ENCODE measurements around the gene CREB5. TPM values are rescaled to one million over a fixed set of nuclear protein-coding genes. Genes with fewer than 3 reads are reported as not detected.

The CREB5 gene
- total RNA-seq, 4 donors from 2014 or later, result 0.90 to 10.1 (median 4.9) TPM

DNA sequence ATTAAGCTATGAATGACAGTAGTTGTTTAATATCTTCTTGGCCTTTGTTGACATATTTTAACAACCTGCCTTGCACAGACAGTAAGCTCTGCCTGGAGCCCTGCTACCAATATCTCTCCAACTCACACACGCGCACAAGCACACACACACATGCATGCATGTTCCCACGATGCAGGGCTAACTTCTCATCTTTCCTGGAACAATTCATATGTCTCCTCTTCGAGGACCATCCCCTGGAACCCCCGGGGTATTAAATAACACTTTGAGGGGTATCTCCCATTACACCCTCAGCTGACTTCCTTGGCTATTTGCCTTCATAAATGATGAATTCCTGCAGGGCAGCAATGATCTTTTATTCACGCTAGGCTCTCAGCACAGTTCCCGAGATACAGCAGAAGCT lies 287.8 kb downstream of the CREB5 start:
- TF ChIP-seq POLR2A (IDR thresholded peaks at IDR 0.05), result no peak
- TF ChIP-seq, protein P1, sequence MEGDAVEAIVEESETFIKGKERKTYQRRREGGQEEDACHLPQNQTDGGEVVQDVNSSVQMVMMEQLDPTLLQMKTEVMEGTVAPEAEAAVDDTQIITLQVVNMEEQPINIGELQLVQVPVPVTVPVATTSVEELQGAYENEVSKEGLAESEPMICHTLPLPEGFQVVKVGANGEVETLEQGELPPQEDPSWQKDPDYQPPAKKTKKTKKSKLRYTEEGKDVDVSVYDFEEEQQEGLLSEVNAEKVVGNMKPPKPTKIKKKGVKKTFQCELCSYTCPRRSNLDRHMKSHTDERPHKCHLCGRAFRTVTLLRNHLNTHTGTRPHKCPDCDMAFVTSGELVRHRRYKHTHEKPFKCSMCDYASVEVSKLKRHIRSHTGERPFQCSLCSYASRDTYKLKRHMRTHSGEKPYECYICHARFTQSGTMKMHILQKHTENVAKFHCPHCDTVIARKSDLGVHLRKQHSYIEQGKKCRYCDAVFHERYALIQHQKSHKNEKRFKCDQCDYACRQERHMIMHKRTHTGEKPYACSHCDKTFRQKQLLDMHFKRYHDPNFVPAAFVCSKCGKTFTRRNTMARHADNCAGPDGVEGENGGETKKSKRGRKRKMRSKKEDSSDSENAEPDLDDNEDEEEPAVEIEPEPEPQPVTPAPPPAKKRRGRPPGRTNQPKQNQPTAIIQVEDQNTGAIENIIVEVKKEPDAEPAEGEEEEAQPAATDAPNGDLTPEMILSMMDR (IDR thresholded peaks at IDR 0.05 in 4 of 5, conservative IDR thresholded peaks at IDR 0.05 in 1 of 5), result no peak
- H3K9me3 ChIP-seq, result no peaks in the 10 kb centered on the region
- DNase-seq, result no peak
- in situ Hi-C loops (cut with MboI; ENCODE audit: low sequenced_read_pairs in 4 of 4) (no loop called here), intact Hi-C loops (cut with DNase I; ENCODE audit: low total_unique reads) (no loop called here)
- peak overlapping the region in 3 of 4 donors; percentile 28 to 54 (median 28) for H3K27ac ChIP-seq
- H3K27me3 ChIP-seq, result no peaks in the 10 kb centered on the region
- H3K36me3 ChIP-seq, result no peaks in the 10 kb centered on the region
- ATAC-seq, result no peak
- H3K4me1 ChIP-seq, result peaks cover 44 to 59% of the 10 kb centered on the region in 2 donors
- peak overlapping the region in 1 of 4 donors; percentile 8 for H3K4me3 ChIP-seq

DNA sequence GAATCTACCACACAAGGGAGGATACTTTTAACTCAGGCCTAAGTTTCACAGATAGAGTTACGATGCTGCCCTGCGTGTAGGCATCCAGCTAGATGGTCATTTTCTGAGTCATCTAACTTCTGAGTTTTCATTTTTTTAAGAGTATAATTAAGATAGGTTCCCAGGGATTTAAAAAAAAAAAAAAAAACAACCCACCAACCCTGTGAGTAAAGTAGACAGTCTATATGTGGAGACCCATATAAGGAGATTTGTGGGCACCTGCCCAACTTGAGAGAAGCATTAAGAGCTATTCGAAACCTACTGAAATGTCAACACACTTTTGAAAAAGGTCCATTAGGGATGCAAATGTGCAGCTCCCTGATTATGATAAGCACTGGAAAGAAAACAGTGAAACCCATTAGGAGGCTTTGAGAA lies 288.5 kb downstream of the CREB5 start:
- peak in 1 of 2 donors; percentile 59 for ATAC-seq
- Histone ChIP-seq H3K27me3 (no peaks in the 10 kb centered on the region), H3K27ac (peak overlapping the region; percentile 28 to 54 (median 40)), H3K9me3 (no peaks in the 10 kb centered on the region), H3K4me1 (peaks cover 44 to 53% of the 10 kb centered on the region in 2 donors), H3K4me3 (peak overlapping the region in 1 of 4 donors; percentile 8), H3K36me3 (no peaks in the 10 kb centered on the region)
- no peak for TF ChIP-seq POLR2A (IDR thresholded peaks at IDR 0.05)
- TF ChIP-seq, protein P1 (IDR thresholded peaks at IDR 0.05 in 4 of 5, conservative IDR thresholded peaks at IDR 0.05 in 1 of 5), result no peak
- in situ Hi-C loops (cut with MboI; ENCODE audit: low sequenced_read_pairs in 4 of 4), result no loop called here
- DNase-seq, result no peak
- intact Hi-C loops (cut with DNase I; ENCODE audit: low total_unique reads), result no loop called here

DNA sequence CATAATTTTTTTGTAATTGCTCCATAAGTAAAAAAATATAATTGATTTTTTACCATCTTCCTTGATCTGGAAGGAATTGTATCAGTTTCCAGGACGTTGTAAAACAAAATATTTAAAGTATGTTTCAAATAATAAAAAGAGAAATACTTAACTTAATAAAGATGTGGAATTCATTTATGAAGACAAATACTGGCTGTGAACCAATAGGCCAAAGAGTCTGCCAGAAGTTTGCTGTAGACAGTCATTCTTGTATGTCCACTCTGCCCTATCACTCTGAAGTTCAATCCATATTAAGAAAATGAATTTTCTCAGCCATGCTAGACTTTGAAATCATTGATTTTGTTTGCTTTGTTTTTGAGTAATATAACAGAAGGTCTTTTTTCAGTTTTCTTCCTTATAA lies 289.4 kb downstream of the CREB5 start:
- DNase-seq (no peak), ATAC-seq (no peak)
- no peak overlapping the region for H3K27ac ChIP-seq
- TF ChIP-seq, protein P1 (IDR thresholded peaks at IDR 0.05 in 4 of 5, conservative IDR thresholded peaks at IDR 0.05 in 1 of 5), result no peak
- TF ChIP-seq POLR2A (IDR thresholded peaks at IDR 0.05), result no peak
- in situ Hi-C loops (cut with MboI; ENCODE audit: low sequenced_read_pairs in 4 of 4) (no loop called here), intact Hi-C loops (cut with DNase I; ENCODE audit: low total_unique reads) (no loop called here)
- no peaks in the 10 kb centered on the region for H3K36me3 ChIP-seq
- no peaks in the 10 kb centered on the region for H3K27me3 ChIP-seq
- H3K9me3 ChIP-seq, result no peaks in the 10 kb centered on the region
- peaks cover 44 to 48% of the 10 kb centered on the region in 2 donors for H3K4me1 ChIP-seq
- H3K4me3 ChIP-seq, result no peak overlapping the region

DNA sequence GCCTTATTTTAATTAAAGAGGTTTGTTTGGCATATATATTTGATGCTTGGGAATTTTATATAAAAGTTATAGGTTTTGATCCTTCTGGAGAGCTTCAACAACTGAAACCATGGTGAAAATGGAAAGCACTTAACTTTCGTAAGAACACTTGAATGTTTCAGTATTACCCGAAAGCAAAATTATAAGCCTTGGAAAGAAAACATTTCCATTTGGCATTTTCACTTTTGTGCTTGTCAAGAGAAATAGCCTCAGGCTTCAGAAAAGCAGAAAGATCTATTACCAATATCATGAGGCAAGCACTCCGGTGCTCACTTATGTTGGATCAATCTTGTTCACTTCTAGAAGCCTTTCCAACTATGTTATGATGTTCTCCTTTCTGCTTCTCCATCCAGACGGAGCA lies 289.9 kb downstream of the CREB5 start:
- Histone ChIP-seq H3K27ac (no peak overlapping the region), H3K9me3 (no peaks in the 10 kb centered on the region), H3K4me1 (peaks cover 46 to 52% of the 10 kb centered on the region in 2 donors), H3K27me3 (no peaks in the 10 kb centered on the region), H3K4me3 (no peak overlapping the region), H3K36me3 (no peaks in the 10 kb centered on the region)
- DNase-seq (no peak), ATAC-seq (no peak)
- TF ChIP-seq, protein P1 (IDR thresholded peaks at IDR 0.05 in 4 of 5, conservative IDR thresholded peaks at IDR 0.05 in 1 of 5), result no peak
- TF ChIP-seq POLR2A (IDR thresholded peaks at IDR 0.05), result no peak
- in situ Hi-C loops (cut with MboI; ENCODE audit: low sequenced_read_pairs in 4 of 4), result no loop called here
- intact Hi-C loops (cut with DNase I; ENCODE audit: low total_unique reads), result no loop called here

Measured in gastrocnemius medialis (tissue), 4 donors.